A673 (cell line): ENCODE data around the gene PATJ.

Source experiments
- EZH2 ChIP-seq: fragments of 200-600 bp; sonication (generic); IDR thresholded peaks from 2 replicates; pipeline ENCODE4 v1.6.1; 2017; ENCODE audit warnings: borderline replicate concordance, low read depth, mild to moderate bottlenecking, mixed read lengths, antibody characterized with exemption, low read length; ENCODE audit not compliant: poor library complexity, severe bottlenecking
- TF ChIP-seq, protein P1 (sequence below): fragments of 300-800, 200-600 bp; sonication (generic); conservative IDR thresholded peaks from 2 replicates; pipeline ENCODE4 v1.5.1; 2017; ENCODE audit warnings: low read depth, mild to moderate bottlenecking, antibody characterized with exemption, low read length, moderate library complexity, mixed read lengths

- TF ChIP-seq, protein P1, sequence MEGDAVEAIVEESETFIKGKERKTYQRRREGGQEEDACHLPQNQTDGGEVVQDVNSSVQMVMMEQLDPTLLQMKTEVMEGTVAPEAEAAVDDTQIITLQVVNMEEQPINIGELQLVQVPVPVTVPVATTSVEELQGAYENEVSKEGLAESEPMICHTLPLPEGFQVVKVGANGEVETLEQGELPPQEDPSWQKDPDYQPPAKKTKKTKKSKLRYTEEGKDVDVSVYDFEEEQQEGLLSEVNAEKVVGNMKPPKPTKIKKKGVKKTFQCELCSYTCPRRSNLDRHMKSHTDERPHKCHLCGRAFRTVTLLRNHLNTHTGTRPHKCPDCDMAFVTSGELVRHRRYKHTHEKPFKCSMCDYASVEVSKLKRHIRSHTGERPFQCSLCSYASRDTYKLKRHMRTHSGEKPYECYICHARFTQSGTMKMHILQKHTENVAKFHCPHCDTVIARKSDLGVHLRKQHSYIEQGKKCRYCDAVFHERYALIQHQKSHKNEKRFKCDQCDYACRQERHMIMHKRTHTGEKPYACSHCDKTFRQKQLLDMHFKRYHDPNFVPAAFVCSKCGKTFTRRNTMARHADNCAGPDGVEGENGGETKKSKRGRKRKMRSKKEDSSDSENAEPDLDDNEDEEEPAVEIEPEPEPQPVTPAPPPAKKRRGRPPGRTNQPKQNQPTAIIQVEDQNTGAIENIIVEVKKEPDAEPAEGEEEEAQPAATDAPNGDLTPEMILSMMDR, result no peak
- TF ChIP-seq EZH2, result no peak
Measured at GRCh38 chr1:62084310-62084890, 342.1 kb downstream of the PATJ start.
